CD4-positive, alpha-beta memory T cell (primary cell): ENCODE measurements around the gene TSHZ2. TPM values are rescaled to one million over a fixed set of nuclear protein-coding genes. Genes with fewer than 3 reads are reported as not detected.

ENCODE experiments used
- CTCF ChIA-PET: fragments of 350-600 bp; sonication (Branson Sonifier 250); formaldehyde crosslinking; loops from one replicate; lab custom pipeline; 2021; ENCODE audit warnings: inconsistent platforms; ENCODE audit not compliant: partially characterized antibody; lab: Charles Lee
- POLR2A ChIA-PET: fragments of 350-600 bp; sonication (Branson Sonifier 250); formaldehyde crosslinking; loops from one replicate; lab custom pipeline; 2021; ENCODE audit not compliant: partially characterized antibody; lab: Charles Lee
- DNase-seq, 5 donors: peaks; one replicate each; pipeline versions ENCODE4 v3.0.0 to v3.0.0-alpha.2; 2020 to 2022; ENCODE audit warnings: mixed read lengths in 1 of 5
- H3K27ac ChIP-seq: one replicate; pipeline ENCODE4 v1.7.0; 2013; ENCODE audit warnings: low read depth, low read length
- H3K27me3 ChIP-seq: 2 replicates; pipeline ENCODE4 v1.7.0; 2013; ENCODE audit warnings: mild to moderate bottlenecking, low read length, moderate library complexity; ENCODE audit not compliant: insufficient read depth
- H3K36me3 ChIP-seq: 2 replicates; pipeline ENCODE4 v1.7.0; 2013; ENCODE audit warnings: mild to moderate bottlenecking, low read length, moderate library complexity; ENCODE audit not compliant: insufficient read depth
- H3K4me1 ChIP-seq: 2 replicates; pipeline ENCODE4 v1.7.0; 2013; ENCODE audit warnings: mild to moderate bottlenecking, low read length, moderate library complexity; ENCODE audit not compliant: insufficient read depth
- H3K4me3 ChIP-seq, 2 donors: one replicate each; pipeline ENCODE4 v1.7.0; 2013; ENCODE audit warnings: low read length in 2 of 2, mild to moderate bottlenecking in 1 of 2
- H3K9me3 ChIP-seq, 2 donors: one replicate each; pipeline ENCODE4 v1.7.0; 2013; ENCODE audit warnings: low read length in 2 of 2, control low read depth in 1 of 2; ENCODE audit not compliant: control insufficient read depth in 1 of 2
- H3K27ac Mint-ChIP-seq, 7 donors: one replicate each; pipeline ENCODE4 v1.8.0; 2020 to 2021; ENCODE audit warnings: mixed read lengths in 7 of 7, mild to moderate bottlenecking in 6 of 7, inconsistent platforms in 3 of 7, moderate library complexity in 3 of 7
- H3K27me3 Mint-ChIP-seq, 2 donors: one replicate each; pipeline ENCODE4 v1.8.0; 2020 to 2021; ENCODE audit warnings: mixed read lengths in 2 of 2
- H3K36me3 Mint-ChIP-seq, 2 donors: one replicate each; pipeline ENCODE4 v1.8.0; 2020 to 2021; ENCODE audit warnings: mixed read lengths in 2 of 2, inconsistent platforms in 1 of 2, mild to moderate bottlenecking in 1 of 2
- H3K4me1 Mint-ChIP-seq, 4 donors: one replicate each; pipeline ENCODE4 v1.8.0; 2020 to 2021; ENCODE audit warnings: mixed read lengths in 4 of 4, mild to moderate bottlenecking in 1 of 4
- H3K4me3 Mint-ChIP-seq, 8 donors: one replicate each; pipeline ENCODE4 v1.8.0; 2020 to 2021; ENCODE audit warnings: mixed read lengths in 8 of 8, mild to moderate bottlenecking in 7 of 8, moderate library complexity in 6 of 8, inconsistent platforms in 3 of 8
- H3K9me3 Mint-ChIP-seq, 8 donors: one replicate each; pipeline ENCODE4 v1.8.0; 2020 to 2021; ENCODE audit warnings: mixed read lengths in 8 of 8, mild to moderate bottlenecking in 5 of 8, inconsistent platforms in 3 of 8, moderate library complexity in 1 of 8
- intact Hi-C: fragments of 100-400 bp; cut with micrococcal nuclease; formaldehyde crosslinking; loops from one replicate; pipeline ENCODE4 v1.15.1; 2023
- polyA plus RNA-seq, 2 donors: library from polyadenylated mRNA; unstranded; fragments of 300-500 nt; fragmentation: Illumina TruSeq; gene quantifications; one replicate each; pipeline ENCODE4 v1.2.3, GENCODE V29; 2021
- total RNA-seq, 2 experiments: library from RNA; stranded (reverse); gene quantifications; one replicate each; pipeline ENCODE4 v1.2.3, GENCODE V29; 2021

TSHZ2 gene
- total and polyA plus RNA-seq, 4 experiments from 2014 or later = 2.3 to 31.8 (median 17.1) TPM

GRCh38 chr20:53539516-53539915 is 567.4 kb downstream of the TSHZ2 start:
- Histone ChIP-seq H3K9me3 (no peaks in the 10 kb centered on the region), H3K27me3 (no peaks in the 10 kb centered on the region), H3K27ac (no peak overlapping the region), H3K4me3 (no peak overlapping the region), H3K4me1 (no peaks in the 10 kb centered on the region), H3K36me3 (no peaks in the 10 kb centered on the region)
- no peaks in the 10 kb centered on the region for H3K36me3 Mint-ChIP-seq
- no peak overlapping the region for H3K4me3 Mint-ChIP-seq
- H3K9me3 Mint-ChIP-seq = peaks cover 0 to 1% (median 0%) of the 10 kb centered on the region in 8 donors
- DNase-seq = no peak
- CTCF ChIA-PET = interaction anchor here (1.4 to 2.0 kb wide), 2 partner anchors 8 to 401 kb away, joined by 3 to 7 read pairs; no protein-coding TSS in a partner anchor
- no peaks in the 10 kb centered on the region for H3K4me1 Mint-ChIP-seq
- POLR2A ChIA-PET = no interaction called here
- peak overlapping the region in 1 of 7 donors; percentile 15 for H3K27ac Mint-ChIP-seq
- H3K27me3 Mint-ChIP-seq = no peaks in the 10 kb centered on the region
- intact Hi-C loops = no loop called here
